Measurements from ENCODE around the gene MAX. TPM values are rescaled to one million over a fixed set of nuclear protein-coding genes. Genes with fewer than 3 reads are reported as not detected.

The MAX gene
- total and polyA plus RNA-seq, 8 donors, result 21.4 to 64.9 (median 50.7) TPM

DNA sequence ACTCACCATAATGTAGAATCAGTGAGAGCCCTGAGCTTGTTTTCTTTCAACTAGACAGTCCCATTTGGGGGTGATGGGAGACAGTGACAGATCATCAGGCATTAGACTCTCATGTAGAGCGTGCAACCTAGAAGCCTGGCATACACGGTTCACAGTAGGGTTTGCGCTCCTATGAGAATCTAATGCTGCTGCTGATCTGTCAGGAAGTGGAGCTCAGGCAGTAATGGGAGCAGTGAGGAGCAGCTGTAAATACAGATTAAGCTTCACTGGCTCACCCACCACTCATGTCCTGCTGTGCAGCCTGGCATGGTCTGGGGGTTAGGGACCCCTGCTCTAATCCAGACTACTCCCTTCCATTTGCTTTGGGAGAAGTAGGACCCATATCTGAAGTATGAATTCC, 60.0 kb downstream of the MAX start:
- Histone ChIP-seq H3K4me3 (no peak overlapping the region), H3K36me3 (peaks cover 11 to 54% (median 50%) of the 10 kb centered on the region in 4 donors), H3K9me3 (no peaks in the 10 kb centered on the region), H3K27ac (no peak overlapping the region), H3K27me3 (no peaks in the 10 kb centered on the region), H3K4me1 (peaks cover 0 to 12% (median 2%) of the 10 kb centered on the region in 4 donors)
- intact Hi-C loops (cut with DNase I; ENCODE audit: low total_unique reads), result no loop called here
- DNase-seq, result peak in 1 of 2 donors; percentile 3
- WGBS, 5 donors, result 88 to 94% (median 91%) methylated on average over 3 of the region's 3 CpGs
- no peak for TF ChIP-seq POLR2A (IDR thresholded peaks at IDR 0.05)
- TF ChIP-seq EP300 (IDR thresholded peaks at IDR 0.05), result no peak
- TF ChIP-seq, protein P1, sequence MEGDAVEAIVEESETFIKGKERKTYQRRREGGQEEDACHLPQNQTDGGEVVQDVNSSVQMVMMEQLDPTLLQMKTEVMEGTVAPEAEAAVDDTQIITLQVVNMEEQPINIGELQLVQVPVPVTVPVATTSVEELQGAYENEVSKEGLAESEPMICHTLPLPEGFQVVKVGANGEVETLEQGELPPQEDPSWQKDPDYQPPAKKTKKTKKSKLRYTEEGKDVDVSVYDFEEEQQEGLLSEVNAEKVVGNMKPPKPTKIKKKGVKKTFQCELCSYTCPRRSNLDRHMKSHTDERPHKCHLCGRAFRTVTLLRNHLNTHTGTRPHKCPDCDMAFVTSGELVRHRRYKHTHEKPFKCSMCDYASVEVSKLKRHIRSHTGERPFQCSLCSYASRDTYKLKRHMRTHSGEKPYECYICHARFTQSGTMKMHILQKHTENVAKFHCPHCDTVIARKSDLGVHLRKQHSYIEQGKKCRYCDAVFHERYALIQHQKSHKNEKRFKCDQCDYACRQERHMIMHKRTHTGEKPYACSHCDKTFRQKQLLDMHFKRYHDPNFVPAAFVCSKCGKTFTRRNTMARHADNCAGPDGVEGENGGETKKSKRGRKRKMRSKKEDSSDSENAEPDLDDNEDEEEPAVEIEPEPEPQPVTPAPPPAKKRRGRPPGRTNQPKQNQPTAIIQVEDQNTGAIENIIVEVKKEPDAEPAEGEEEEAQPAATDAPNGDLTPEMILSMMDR (IDR thresholded peaks at IDR 0.05), result no peak
- TF ChIP-seq POLR2AphosphoS5 (IDR thresholded peaks at IDR 0.05), result no peak

DNA sequence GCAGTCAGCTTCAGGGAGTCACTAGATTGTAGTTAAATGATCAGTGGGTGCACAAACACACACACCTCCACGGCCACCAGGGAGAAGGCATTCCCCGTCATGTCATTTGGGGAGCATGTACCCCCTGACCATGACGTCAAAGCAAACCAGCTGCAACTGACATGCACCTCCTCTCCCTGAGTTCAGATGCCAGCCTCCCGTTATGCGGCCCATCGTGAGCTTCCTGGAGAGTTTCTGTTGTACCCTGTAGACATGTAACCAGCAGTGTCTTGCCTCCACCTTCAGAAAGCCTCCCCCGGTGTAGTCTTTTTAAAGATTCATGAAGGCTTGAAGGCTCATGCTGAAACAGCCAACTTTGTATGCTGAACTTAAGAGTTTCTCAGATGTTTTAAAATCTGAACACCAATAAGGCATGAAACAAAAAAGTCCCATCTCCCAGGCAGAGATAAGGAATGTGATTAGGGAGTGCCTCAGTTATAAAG, 60.8 kb downstream of the MAX start:
- no peak overlapping the region for H3K4me3 ChIP-seq
- no peaks in the 10 kb centered on the region for H3K27me3 ChIP-seq
- no peaks in the 10 kb centered on the region for H3K9me3 ChIP-seq
- DNase-seq, result peak in 1 of 2 donors; percentile 9
- peaks cover 0 to 8% (median 0%) of the 10 kb centered on the region in 4 donors for H3K4me1 ChIP-seq
- WGBS, 5 donors, result 93 to 99% (median 97%) methylated on average over 7 of the region's 7 CpGs
- H3K36me3 ChIP-seq, result peaks cover 11 to 54% (median 50%) of the 10 kb centered on the region in 4 donors
- H3K27ac ChIP-seq, result no peak overlapping the region
- intact Hi-C loops (cut with DNase I; ENCODE audit: low total_unique reads), result no loop called here
- TF ChIP-seq, protein P1 (IDR thresholded peaks at IDR 0.05), result no peak
- TF ChIP-seq POLR2AphosphoS5 (IDR thresholded peaks at IDR 0.05) (no peak), EP300 (IDR thresholded peaks at IDR 0.05) (no peak), POLR2A (IDR thresholded peaks at IDR 0.05) (no peak)

DNA sequence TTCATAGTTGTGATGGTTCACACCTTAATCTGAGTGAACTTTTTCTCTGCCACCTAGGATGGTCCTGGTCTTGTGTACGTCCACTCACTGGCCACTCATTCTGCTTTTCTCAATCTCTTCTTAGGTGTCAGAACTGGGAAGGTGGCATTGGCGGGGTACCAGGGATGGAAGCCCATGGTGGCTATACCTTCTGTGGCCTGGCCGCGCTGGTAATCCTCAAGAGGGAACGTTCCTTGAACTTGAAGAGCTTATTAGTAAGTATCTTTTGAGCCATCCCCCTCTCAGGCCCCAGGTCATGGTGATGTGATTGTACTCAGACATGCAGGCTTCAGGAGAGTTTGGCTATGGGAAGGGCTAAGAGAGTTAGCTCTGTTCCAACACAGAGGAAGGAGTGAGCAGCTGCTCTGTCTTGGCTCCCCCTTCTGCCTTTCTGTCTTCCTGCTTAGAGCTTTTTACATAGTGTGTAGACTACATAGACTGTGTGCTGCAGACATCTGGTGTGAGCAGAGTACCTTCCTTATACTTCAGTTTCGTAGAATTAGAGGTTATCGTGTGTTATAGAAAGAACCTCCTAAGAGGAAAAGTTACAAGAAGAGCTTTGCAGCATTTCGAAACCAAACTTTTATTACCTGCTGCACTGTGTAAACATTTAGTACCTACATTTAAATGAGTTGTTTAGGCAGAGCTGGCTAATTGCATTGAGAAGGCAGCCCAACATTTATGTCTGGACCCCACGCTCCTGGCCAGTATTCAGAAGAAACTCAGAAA, 61.5 kb downstream of the MAX start:
- no peaks in the 10 kb centered on the region for H3K9me3 ChIP-seq
- H3K27ac ChIP-seq, result no peak overlapping the region
- H3K4me3 ChIP-seq, result no peak overlapping the region
- H3K4me1 ChIP-seq, result peaks cover 0 to 8% (median 0%) of the 10 kb centered on the region in 4 donors
- peaks cover 11 to 49% (median 49%) of the 10 kb centered on the region in 4 donors for H3K36me3 ChIP-seq
- intact Hi-C loops (cut with DNase I; ENCODE audit: low total_unique reads), result no loop called here
- H3K27me3 ChIP-seq, result no peaks in the 10 kb centered on the region
- 95 to 96% (median 96%) methylated on average over 9 of the region's 9 CpGs for WGBS, 5 donors
- DNase-seq, result peak in 1 of 2 donors; percentile 24
- TF ChIP-seq, protein P1 (IDR thresholded peaks at IDR 0.05), result no peak
- no peak for TF ChIP-seq POLR2A (IDR thresholded peaks at IDR 0.05)
- no peak for TF ChIP-seq POLR2AphosphoS5 (IDR thresholded peaks at IDR 0.05)
- no peak for TF ChIP-seq EP300 (IDR thresholded peaks at IDR 0.05)

DNA sequence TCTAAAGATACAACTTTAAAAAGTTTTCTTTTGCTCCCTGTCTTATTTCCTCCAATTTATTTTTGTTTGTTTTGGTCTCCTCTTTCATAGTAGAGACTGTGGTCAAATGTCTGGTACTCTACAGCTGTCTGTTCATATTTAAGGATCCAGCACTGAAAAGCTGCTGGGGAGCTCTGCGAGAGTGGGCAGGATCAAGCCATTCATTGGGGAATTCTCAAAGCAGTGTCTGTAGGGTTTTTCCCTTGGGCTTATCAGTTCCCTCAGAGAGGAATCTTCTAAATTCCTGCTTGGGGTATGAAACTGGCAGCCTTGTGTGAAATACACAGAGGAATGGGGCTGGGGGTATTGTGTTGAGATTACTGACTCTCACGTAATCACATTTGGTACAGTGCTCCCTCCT, 63.4 kb downstream of the MAX start:
- intact Hi-C loops (cut with DNase I; ENCODE audit: low total_unique reads), result no loop called here
- WGBS, 5 donors, result 88 to 100% (median 93%) methylated on average over 2 of the region's 2 CpGs
- Histone ChIP-seq H3K4me3 (no peak overlapping the region), H3K36me3 (peaks cover 6 to 36% (median 30%) of the 10 kb centered on the region in 4 donors), H3K27ac (no peak overlapping the region), H3K27me3 (no peaks in the 10 kb centered on the region), H3K9me3 (no peaks in the 10 kb centered on the region), H3K4me1 (peaks cover 0 to 13% (median 6%) of the 10 kb centered on the region in 4 donors)
- no peak for TF ChIP-seq POLR2A (IDR thresholded peaks at IDR 0.05)
- TF ChIP-seq POLR2AphosphoS5 (IDR thresholded peaks at IDR 0.05), result no peak
- TF ChIP-seq, protein P1 (IDR thresholded peaks at IDR 0.05), result no peak
- no peak for TF ChIP-seq EP300 (IDR thresholded peaks at IDR 0.05)
- DNase-seq, result no peak

Measured in stomach (tissue), 9 donors.